Naive thymus-derived CD4-positive, alpha-beta T cell (primary cell): ENCODE data around the gene SSBP1. TPM values are rescaled to one million over a fixed set of nuclear protein-coding genes. Genes with fewer than 3 reads are reported as not detected.

Experiments used
- ATAC-seq: fragments of 150-1000 bp; cut with Tn5 transposase; 2 replicates; pipeline ENCODE4 v1.10.0; 2021; ENCODE audit warnings: mild to moderate bottlenecking, moderate library complexity
- CTCF ChIA-PET: fragments of 350-600 bp; sonication (Branson Sonifier 250); formaldehyde crosslinking; loops from one replicate; lab custom pipeline; 2021; ENCODE audit warnings: antibody characterized with exemption; lab: Charles Lee
- POLR2A ChIA-PET: fragments of 350-600 bp; sonication (Branson Sonifier 250); formaldehyde crosslinking; loops from one replicate; lab custom pipeline; 2021; ENCODE audit warnings: antibody characterized with exemption, inconsistent platforms; lab: Charles Lee
- DNase-seq, 9 donors: peaks; one replicate each; pipeline versions ENCODE4 v3.0.0 to v3.0.0-alpha.2; 2020 to 2022; ENCODE audit warnings: mixed read lengths in 1 of 9
- H3K27ac ChIP-seq: one replicate; pipeline ENCODE4 v1.7.0; 2013; ENCODE audit warnings: mild to moderate bottlenecking, low read depth, low read length, moderate library complexity
- H3K27me3 ChIP-seq, 2 donors: one replicate each; pipeline ENCODE4 v1.7.0; 2013; ENCODE audit warnings: low read length in 2 of 2, mild to moderate bottlenecking in 2 of 2, moderate library complexity in 2 of 2; ENCODE audit not compliant: control insufficient read depth in 2 of 2, insufficient read depth in 2 of 2
- H3K36me3 ChIP-seq, 3 experiments: 1 replicate in 2 of 3; 2 replicates in 1 of 3; pipeline ENCODE4 v1.7.0; 2013; ENCODE audit warnings: low read length in 3 of 3, mild to moderate bottlenecking in 3 of 3, moderate library complexity in 1 of 3; ENCODE audit not compliant: insufficient read depth in 3 of 3, control insufficient read depth in 2 of 3
- H3K4me1 ChIP-seq, 2 donors: one replicate each; pipeline ENCODE4 v1.7.0; 2013; ENCODE audit warnings: low read length in 2 of 2, mild to moderate bottlenecking in 2 of 2, moderate library complexity in 1 of 2; ENCODE audit not compliant: control insufficient read depth in 2 of 2, insufficient read depth in 2 of 2
- H3K4me3 ChIP-seq: 2 replicates; pipeline ENCODE4 v1.7.0; 2013; ENCODE audit warnings: mild to moderate bottlenecking, low read length
- H3K9me3 ChIP-seq, 3 experiments: 1 replicate in 2 of 3; 2 replicates in 1 of 3; pipeline ENCODE4 v1.7.0; 2013; ENCODE audit warnings: low read length in 3 of 3; ENCODE audit not compliant: control insufficient read depth in 2 of 3
- H3K27ac Mint-ChIP-seq, 9 donors: one replicate each; pipeline ENCODE4 v1.8.0; 2020 to 2022; ENCODE audit warnings: mixed read lengths in 9 of 9, mild to moderate bottlenecking in 8 of 9, moderate library complexity in 5 of 9, inconsistent platforms in 2 of 9
- H3K27me3 Mint-ChIP-seq, 5 donors: one replicate each; pipeline ENCODE4 v1.8.0; 2021 to 2022; ENCODE audit warnings: mixed read lengths in 5 of 5, mild to moderate bottlenecking in 1 of 5
- H3K36me3 Mint-ChIP-seq, 5 donors: one replicate each; pipeline ENCODE4 v1.8.0; 2020 to 2022; ENCODE audit warnings: mixed read lengths in 5 of 5, mild to moderate bottlenecking in 3 of 5, inconsistent platforms in 1 of 5
- H3K4me1 Mint-ChIP-seq, 7 donors: one replicate each; pipeline ENCODE4 v1.8.0; 2020 to 2022; ENCODE audit warnings: mixed read lengths in 7 of 7, mild to moderate bottlenecking in 3 of 7, inconsistent platforms in 1 of 7
- H3K4me3 Mint-ChIP-seq, 10 donors: one replicate each; pipeline ENCODE4 v1.8.0; 2020 to 2022; ENCODE audit warnings: mild to moderate bottlenecking in 10 of 10, mixed read lengths in 10 of 10, moderate library complexity in 6 of 10, inconsistent platforms in 2 of 10
- H3K9me3 Mint-ChIP-seq, 11 donors: one replicate each; pipeline ENCODE4 v1.8.0; 2020 to 2022; ENCODE audit warnings: mixed read lengths in 11 of 11, mild to moderate bottlenecking in 4 of 11, inconsistent platforms in 1 of 11, moderate library complexity in 1 of 11
- intact Hi-C, 2 donors: fragments of 100-400 bp; cut with micrococcal nuclease; formaldehyde crosslinking; loops; one replicate each; pipeline ENCODE4 v1.15.1; 2023
- polyA plus RNA-seq, 2 donors: library from polyadenylated mRNA; unstranded; fragments of 300-500 nt; fragmentation: Illumina TruSeq; gene quantifications; one replicate each; pipeline ENCODE4 v1.2.3, GENCODE V29; 2021
- total RNA-seq, 6 experiments: library from RNA in 5 of 6; stranded (reverse) in 5 of 6; gene quantifications; 1 replicate in 5 of 6; 2 replicates in 1 of 6; pipeline ENCODE4 v1.2.3 and lab custom pipeline; 2021 to 2026

Gene SSBP1
- total and polyA plus RNA-seq, 7 experiments from 2014 or later = 86.4 to 360 (median 108) TPM

GRCh38 chr7:141700296-141700847, 37.8 kb upstream of the SSBP1 start:
- Mint-ChIP-seq H3K4me3 (peak overlapping the region; percentile 80 to 95 (median 87)), H3K9me3 (no peaks in the 10 kb centered on the region), H3K27me3 (peaks cover 0 to 16% (median 0%) of the 10 kb centered on the region in 5 donors), H3K36me3 (peaks cover 0 to 10% (median 0%) of the 10 kb centered on the region in 5 donors), H3K27ac (peak overlapping the region; percentile 77 to 98 (median 88)), H3K4me1 (peaks cover 48 to 68% (median 58%) of the 10 kb centered on the region in 7 donors)
- ATAC-seq (no peak), DNase-seq (no peak)
- Histone ChIP-seq H3K27me3 (no peaks in the 10 kb centered on the region), H3K4me1 (peaks cover 7 to 19% of the 10 kb centered on the region in 2 donors), H3K27ac (peak overlapping the region; percentile 90), H3K9me3 (no peaks in the 10 kb centered on the region), H3K36me3 (no peaks in the 10 kb centered on the region), H3K4me3 (peak overlapping the region; percentile 77)
- intact Hi-C loops = loop anchor here (2.0 to 5.0 kb wide), 4 partner anchors 20 to 778 kb away; partner anchors contain the start of genes AGK (in 1 of the 2) and BRAF (in 1 of the 2)
- CTCF ChIA-PET = interaction anchor here (1.2 to 2.7 kb wide), 3 partner anchors 10 to 37 kb away, joined by 3 to 19 read pairs (median 3); partner anchors contain the start of gene SSBP1
- POLR2A ChIA-PET = interaction anchor here (0.6 to 4.0 kb wide), 3 partner anchors 38 to 149 kb away, joined by 3 to 59 read pairs (median 4); partner anchors contain the start of genes AGK and SSBP1

GRCh38 chr7:141700848-141701371, 37.2 kb upstream of the SSBP1 start:
- peaks cover 0 to 16% (median 0%) of the 10 kb centered on the region in 5 donors for H3K27me3 Mint-ChIP-seq
- peaks cover 0 to 10% (median 0%) of the 10 kb centered on the region in 5 donors for H3K36me3 Mint-ChIP-seq
- ChIA-PET CTCF (interaction anchor here (1.2 to 2.7 kb wide), 3 partner anchors 9 to 37 kb away, joined by 3 to 19 read pairs (median 3); partner anchors contain the start of gene SSBP1), POLR2A (interaction anchor here (0.6 to 4.0 kb wide), 6 partner anchors 9 to 1490 kb away, joined by 3 to 59 read pairs (median 3); partner anchors contain the start of genes AGK and SSBP1)
- no peaks in the 10 kb centered on the region for H3K27me3 ChIP-seq
- H3K4me1 Mint-ChIP-seq = peaks cover 44 to 63% (median 54%) of the 10 kb centered on the region in 7 donors
- H3K36me3 ChIP-seq = no peaks in the 10 kb centered on the region
- peak overlapping the region; percentile 90 for H3K27ac ChIP-seq
- intact Hi-C loops = loop anchor here (1.0 to 5.0 kb wide), 6 partner anchors 20 to 779 kb away; partner anchors contain the start of genes SSBP1 (in 2 of the 2), AGK (in 1 of the 2) and BRAF (in 1 of the 2)
- ATAC-seq (no peak), DNase-seq (peak in 4 of 9 donors; percentile 5 to 17 (median 9))
- H3K4me1 ChIP-seq = peaks cover 7 to 19% of the 10 kb centered on the region in 2 donors
- H3K27ac Mint-ChIP-seq = peak overlapping the region; percentile 77 to 98 (median 88)
- H3K4me3 ChIP-seq = peak overlapping the region; percentile 77
- H3K9me3 Mint-ChIP-seq = no peaks in the 10 kb centered on the region
- H3K4me3 Mint-ChIP-seq = peak overlapping the region; percentile 80 to 95 (median 87)
- H3K9me3 ChIP-seq = no peaks in the 10 kb centered on the region

- H3K27ac Mint-ChIP-seq = peak overlapping the region; percentile 77 to 96 (median 88)
- Histone ChIP-seq H3K4me3 (peak overlapping the region; percentile 51), H3K27me3 (no peaks in the 10 kb centered on the region), H3K9me3 (no peaks in the 10 kb centered on the region), H3K4me1 (peaks cover 7 to 19% of the 10 kb centered on the region in 2 donors), H3K27ac (peak overlapping the region; percentile 90), H3K36me3 (no peaks in the 10 kb centered on the region)
- ATAC-seq (peak; percentile 90), DNase-seq (peak; percentile 50 to 81 (median 76))
- H3K27me3 Mint-ChIP-seq = peaks cover 0 to 16% (median 0%) of the 10 kb centered on the region in 5 donors
- ChIA-PET CTCF (interaction anchor here (1.2 to 2.7 kb wide), 3 partner anchors 8 to 47 kb away, joined by 3 to 19 read pairs (median 5); partner anchors contain the start of gene SSBP1), POLR2A (interaction anchor here (0.6 to 4.0 kb wide), 6 partner anchors 9 to 1490 kb away, joined by 3 to 59 read pairs (median 3); partner anchors contain the start of genes AGK and SSBP1)
- peaks cover 39 to 56% (median 49%) of the 10 kb centered on the region in 7 donors for H3K4me1 Mint-ChIP-seq
- H3K36me3 Mint-ChIP-seq = peaks cover 0 to 10% (median 0%) of the 10 kb centered on the region in 5 donors
- no peaks in the 10 kb centered on the region for H3K9me3 Mint-ChIP-seq
- intact Hi-C loops = loop anchor here (1.0 to 5.0 kb wide), 8 partner anchors 8 to 1222 kb away; partner anchors contain the start of genes SSBP1 (in 2 of the 2), AGK (in 1 of the 2), BRAF (in 1 of the 2) and MKRN1 (in 1 of the 2)
- peak overlapping the region; percentile 80 to 95 (median 88) for H3K4me3 Mint-ChIP-seq
These were observed 36.6 kb upstream of the SSBP1 start for GRCh38 chr7:141701489-141702046.

- H3K27me3 Mint-ChIP-seq = peaks cover 0 to 16% (median 0%) of the 10 kb centered on the region in 5 donors
- peaks cover 39 to 51% (median 45%) of the 10 kb centered on the region in 7 donors for H3K4me1 Mint-ChIP-seq
- H3K4me1 ChIP-seq = peaks cover 7 to 19% of the 10 kb centered on the region in 2 donors
- H3K36me3 ChIP-seq = no peaks in the 10 kb centered on the region
- peak within 1 kb of the TSS; percentile 77 for H3K4me3 ChIP-seq
- DNase-seq (peak; percentile 24 to 71 (median 52)), ATAC-seq (peak; percentile 84)
- CTCF ChIA-PET = interaction anchor here (1.6 to 2.7 kb wide), 2 partner anchors 36 to 47 kb away, joined by 5 to 19 read pairs; partner anchors contain the start of gene SSBP1
- H3K27ac Mint-ChIP-seq = peak within 1 kb of the TSS; percentile 77 to 98 (median 91)
- H3K36me3 Mint-ChIP-seq = peaks cover 0 to 10% (median 0%) of the 10 kb centered on the region in 5 donors
- intact Hi-C loops = loop anchor here in 1 of 2 donors (1.0 to 5.0 kb wide), 3 partner anchors 9 to 1223 kb away; partner anchors contain the start of genes BRAF and MKRN1
- no peaks in the 10 kb centered on the region for H3K9me3 ChIP-seq
- POLR2A ChIA-PET = interaction anchor here (0.6 to 4.0 kb wide), 2 partner anchors 32 to 36 kb away, joined by 3 to 59 read pairs; partner anchors contain the start of gene SSBP1
- H3K27me3 ChIP-seq = no peaks in the 10 kb centered on the region
- H3K4me3 Mint-ChIP-seq = peak within 1 kb of the TSS; percentile 80 to 95 (median 88)
- H3K9me3 Mint-ChIP-seq = no peaks in the 10 kb centered on the region
- peak within 1 kb of the TSS; percentile 90 for H3K27ac ChIP-seq
These were observed 36.1 kb upstream of the SSBP1 start, which contains the start of gene DENND11 for GRCh38 chr7:141702047-141702567. Gene DENND11, minus strand, starts transcription at chr7:141702166. Its CDS starts 13 bp downstream, at chr7:141702153.

GRCh38 chr7:141702892-141703291, 35.3 kb upstream of the SSBP1 start:
- intact Hi-C loops = loop anchor here in 1 of 2 donors (1.0 to 5.0 kb wide), 3 partner anchors 10 to 1224 kb away; partner anchors contain the start of genes BRAF and MKRN1
- peaks cover 0 to 18% (median 0%) of the 10 kb centered on the region in 5 donors for H3K27me3 Mint-ChIP-seq
- Histone ChIP-seq H3K4me3 (no peak overlapping the region), H3K27me3 (no peaks in the 10 kb centered on the region), H3K36me3 (no peaks in the 10 kb centered on the region), H3K27ac (no peak overlapping the region), H3K4me1 (peaks cover 7 to 17% of the 10 kb centered on the region in 2 donors), H3K9me3 (no peaks in the 10 kb centered on the region)
- peaks cover 0 to 10% (median 0%) of the 10 kb centered on the region in 5 donors for H3K36me3 Mint-ChIP-seq
- ChIA-PET CTCF (interaction anchor here (0.7 to 2.7 kb wide), 3 partner anchors 35 to 700 kb away, joined by 3 to 19 read pairs (median 5); partner anchors contain the start of gene SSBP1), POLR2A (interaction anchor here (4.0 kb wide), 1 partner anchor 35 kb away, joined by 59 read pairs; the partner anchor contains the start of gene SSBP1)
- H3K9me3 Mint-ChIP-seq = no peaks in the 10 kb centered on the region
- DNase-seq = no peak
- peaks cover 33 to 43% (median 37%) of the 10 kb centered on the region in 7 donors for H3K4me1 Mint-ChIP-seq
- H3K27ac Mint-ChIP-seq = peak overlapping the region in 6 of 9 donors; percentile 28 to 91 (median 75)
- H3K4me3 Mint-ChIP-seq = peak overlapping the region in 8 of 10 donors; percentile 26 to 89 (median 78)
- ATAC-seq = no peak
